Endometrial microvascular endothelial cells (primary cell): ENCODE results near the gene C12orf50. TPM values are rescaled to one million over a fixed set of nuclear protein-coding genes. Genes with fewer than 3 reads are reported as not detected.

Source experiments
- total RNA-seq: library from RNA; depleted of rRNA; stranded (reverse); fragments of >200 nt; gene quantifications from one replicate; pipeline ENCODE4 v1.2.3, GENCODE V29; 2015; ENCODE audit errors: inconsistent ontology term

The C12orf50 gene
- total RNA-seq, 1 donor from 2014 or later, result not detected

Other genes starting within 250 kb of the C12orf50 start
- 6.7 TPM for gene CEP290, start 112.7 kb upstream of the C12orf50 start, total RNA-seq
- gene TMTC3, start 112.9 kb upstream of the C12orf50 start, total RNA-seq, result 67.6 TPM